HEK293 (cell line): ENCODE measurements around the gene SAMD4B.
A peak's percentile ranks its signal among the peaks of the same experiment; 100 is the strongest.

Experiments used
- CTCF ChIA-PET: fragments of 350-600 bp; formaldehyde crosslinking; extraction: SDS; loops from one replicate; lab custom pipeline; 2021; ENCODE audit warnings: antibody characterized with exemption; lab: Yijun Ruan, JAX
- POLR2A ChIA-PET: fragments of 300-600 bp; formaldehyde crosslinking; extraction: SDS; loops from one replicate; lab custom pipeline; 2020; ENCODE audit warnings: antibody characterized with exemption, inconsistent platforms; lab: Yijun Ruan, JAX
- H3K27ac ChIP-seq: fragments of 200-500 bp; sonication (Bioruptor generic); 2 replicates; pipeline ENCODE4 v1.5.1; 2014; ENCODE audit warnings: low read depth, low read length, control low read depth, inconsistent platforms; ENCODE audit errors: extremely low read depth
- H3K36me3 ChIP-seq, 2 experiments: fragments of 200-500 bp in 1 of 2; sonication (Bioruptor generic) in 1 of 2; 1 replicate in 1 of 2; 2 replicates in 1 of 2; pipeline ENCODE4 v1.5.1; 2014 to 2017; ENCODE audit warnings: inconsistent platforms in 2 of 2, low read length in 2 of 2; ENCODE audit not compliant: control insufficient read depth in 2 of 2, insufficient read depth in 1 of 2
- H3K4me1 ChIP-seq: fragments of 200-500 bp; sonication (Bioruptor generic); 2 replicates; pipeline ENCODE4 v1.5.1; 2014; ENCODE audit warnings: mild to moderate bottlenecking, low read length, inconsistent platforms; ENCODE audit not compliant: control insufficient read depth, insufficient read depth
- H3K4me3 ChIP-seq: 2 replicates; pipeline ENCODE4 v1.5.1; 2011; ENCODE audit warnings: low read depth, mild to moderate bottlenecking, control low read depth, low read length, moderate library complexity
- H3K9me3 ChIP-seq: fragments of 200-500 bp; sonication (Bioruptor generic); 2 replicates; pipeline ENCODE4 v1.5.1; 2014; ENCODE audit warnings: low read depth, low read length, inconsistent platforms; ENCODE audit not compliant: control insufficient read depth, insufficient read depth
- GFI1B ChIP-seq: fragments of 450-650 bp; formaldehyde crosslinking; IDR thresholded peaks from 2 replicates; pipeline ENCODE4 v1.5.1; 2016; ENCODE audit warnings: missing biosample characterization, missing genetic modification characterization
- GLIS2 ChIP-seq: fragments of 450-650 bp; formaldehyde crosslinking; IDR thresholded peaks from 2 replicates; pipeline ENCODE4 v1.5.1; 2016; ENCODE audit warnings: missing biosample characterization, missing genetic modification characterization
- PRDM1 ChIP-seq: fragments of 450-650 bp; formaldehyde crosslinking; IDR thresholded peaks from 2 replicates; pipeline ENCODE4; 2016; ENCODE audit warnings: missing biosample characterization, missing genetic modification characterization
- SP2 ChIP-seq: fragments of 450-650 bp; formaldehyde crosslinking; IDR thresholded peaks from 2 replicates; pipeline ENCODE4 v1.5.1; 2016; ENCODE audit warnings: missing biosample characterization, missing genetic modification characterization
- TRIM28 ChIP-seq: IDR thresholded peaks from 2 replicates; pipeline ENCODE4 v1.6.1; 2011; ENCODE audit warnings: low read length, control low read depth, borderline replicate concordance
- ZBTB21 ChIP-seq: fragments of 450-650 bp; formaldehyde crosslinking; IDR thresholded peaks from 2 replicates; pipeline ENCODE4 v1.5.1; 2017; ENCODE audit warnings: missing biosample characterization, missing genetic modification characterization
- ZNF121 ChIP-seq: fragments of 450-650 bp; formaldehyde crosslinking; IDR thresholded peaks from 2 replicates; pipeline ENCODE4 v1.5.1; 2016; ENCODE audit warnings: missing biosample characterization, missing genetic modification characterization
- ZNF175 ChIP-seq: fragments of 450-650 bp; formaldehyde crosslinking; IDR thresholded peaks from 2 replicates; pipeline ENCODE4 v1.5.1; 2016; ENCODE audit warnings: missing biosample characterization, missing genetic modification characterization
- ZNF248 ChIP-seq: fragments of 450-650 bp; formaldehyde crosslinking; IDR thresholded peaks from 2 replicates; pipeline ENCODE4 v1.5.1; 2017; ENCODE audit warnings: missing biosample characterization, missing genetic modification characterization
- ZNF311 ChIP-seq: fragments of 450-650 bp; formaldehyde crosslinking; IDR thresholded peaks from 2 replicates; pipeline ENCODE4 v1.5.1; 2017; ENCODE audit warnings: missing biosample characterization, missing genetic modification characterization, borderline replicate concordance
- ZNF391 ChIP-seq: fragments of 450-650 bp; formaldehyde crosslinking; IDR thresholded peaks from 2 replicates; pipeline ENCODE4 v1.5.1; 2016; ENCODE audit warnings: low read depth, missing biosample characterization, missing genetic modification characterization, borderline replicate concordance
- ZNF610 ChIP-seq: fragments of 450-650 bp; formaldehyde crosslinking; IDR thresholded peaks from 2 replicates; pipeline ENCODE4 v1.5.1; 2016; ENCODE audit warnings: missing biosample characterization, missing genetic modification characterization, borderline replicate concordance
- ZNF747 ChIP-seq: fragments of 450-650 bp; formaldehyde crosslinking; IDR thresholded peaks from 2 replicates; pipeline ENCODE4 v1.5.1; 2016; ENCODE audit warnings: missing biosample characterization, missing genetic modification characterization
- TF ChIP-seq, protein P1 (sequence below): fragments of 450-650 bp; formaldehyde crosslinking; IDR thresholded peaks from 2 replicates; pipeline ENCODE4 v1.5.1; 2016; ENCODE audit warnings: missing biosample characterization, missing genetic modification characterization
- TF ChIP-seq, protein P2 (sequence below): IDR thresholded peaks from 2 replicates; pipeline ENCODE4 v1.6.1; 2011; ENCODE audit warnings: mild to moderate bottlenecking, low read depth, low read length, borderline replicate concordance
- TF ChIP-seq, protein P3 (sequence below): fragments of 450-650 bp; formaldehyde crosslinking; IDR thresholded peaks from 2 replicates; pipeline ENCODE4 v1.5.0; 2017; ENCODE audit warnings: missing biosample characterization, missing genetic modification characterization, borderline replicate concordance
- TF ChIP-seq, protein P4 (sequence below): fragments of 450-650 bp; formaldehyde crosslinking; IDR thresholded peaks from 2 replicates; pipeline ENCODE4 v1.5.1; 2016; ENCODE audit warnings: missing biosample characterization, missing genetic modification characterization
- TF ChIP-seq, protein P5 (sequence below): fragments of 450-650 bp; formaldehyde crosslinking; IDR thresholded peaks from 2 replicates; pipeline ENCODE4 v1.5.1; 2016; ENCODE audit warnings: missing biosample characterization, missing genetic modification characterization
- TF ChIP-seq, protein P6 (sequence below): fragments of 450-650 bp; formaldehyde crosslinking; IDR thresholded peaks from 2 replicates; pipeline ENCODE4 v1.5.1; 2016; ENCODE audit warnings: missing biosample characterization, missing genetic modification characterization
- TF ChIP-seq, protein P7 (sequence below): fragments of 450-650 bp; formaldehyde crosslinking; IDR thresholded peaks from 2 replicates; pipeline ENCODE4 v1.5.1; 2016; ENCODE audit warnings: missing biosample characterization, missing genetic modification characterization

SAMD4B gene

DNA sequence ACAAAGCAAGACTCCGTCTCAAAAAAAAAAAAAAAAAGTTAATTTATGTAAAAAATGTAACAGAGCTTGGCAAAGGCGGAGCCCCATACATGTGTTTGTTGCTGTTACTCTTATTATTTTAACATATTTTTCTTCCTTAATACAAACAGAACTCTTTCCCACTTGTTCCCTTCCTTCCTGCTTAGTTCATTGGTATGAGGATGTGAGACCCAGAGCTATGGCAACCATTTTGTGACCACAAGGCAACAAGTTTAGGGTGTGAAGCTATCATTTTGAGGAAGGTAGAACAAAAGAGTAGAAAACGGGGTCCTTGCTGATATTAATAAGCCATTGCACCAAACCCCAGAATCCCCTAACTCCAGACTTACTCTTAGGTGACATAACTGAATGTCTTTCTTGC lies 40.7 kb upstream of the SAMD4B start:
- POLR2A ChIA-PET, result interaction anchor here (0.7 kb wide), 1 partner anchor 795 kb away, joined by 5 read pairs; no protein-coding TSS in a partner anchor
- CTCF ChIA-PET, result interaction anchor here (0.6 to 1.0 kb wide), 2 partner anchors 19 to 250 kb away, joined by 4 to 7 read pairs; no protein-coding TSS in a partner anchor
- TF ChIP-seq, protein P1, sequence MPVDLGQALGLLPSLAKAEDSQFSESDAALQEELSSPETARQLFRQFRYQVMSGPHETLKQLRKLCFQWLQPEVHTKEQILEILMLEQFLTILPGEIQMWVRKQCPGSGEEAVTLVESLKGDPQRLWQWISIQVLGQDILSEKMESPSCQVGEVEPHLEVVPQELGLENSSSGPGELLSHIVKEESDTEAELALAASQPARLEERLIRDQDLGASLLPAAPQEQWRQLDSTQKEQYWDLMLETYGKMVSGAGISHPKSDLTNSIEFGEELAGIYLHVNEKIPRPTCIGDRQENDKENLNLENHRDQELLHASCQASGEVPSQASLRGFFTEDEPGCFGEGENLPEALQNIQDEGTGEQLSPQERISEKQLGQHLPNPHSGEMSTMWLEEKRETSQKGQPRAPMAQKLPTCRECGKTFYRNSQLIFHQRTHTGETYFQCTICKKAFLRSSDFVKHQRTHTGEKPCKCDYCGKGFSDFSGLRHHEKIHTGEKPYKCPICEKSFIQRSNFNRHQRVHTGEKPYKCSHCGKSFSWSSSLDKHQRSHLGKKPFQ (tag by site-specific recombination), result no peak
- TF ChIP-seq, protein P2, sequence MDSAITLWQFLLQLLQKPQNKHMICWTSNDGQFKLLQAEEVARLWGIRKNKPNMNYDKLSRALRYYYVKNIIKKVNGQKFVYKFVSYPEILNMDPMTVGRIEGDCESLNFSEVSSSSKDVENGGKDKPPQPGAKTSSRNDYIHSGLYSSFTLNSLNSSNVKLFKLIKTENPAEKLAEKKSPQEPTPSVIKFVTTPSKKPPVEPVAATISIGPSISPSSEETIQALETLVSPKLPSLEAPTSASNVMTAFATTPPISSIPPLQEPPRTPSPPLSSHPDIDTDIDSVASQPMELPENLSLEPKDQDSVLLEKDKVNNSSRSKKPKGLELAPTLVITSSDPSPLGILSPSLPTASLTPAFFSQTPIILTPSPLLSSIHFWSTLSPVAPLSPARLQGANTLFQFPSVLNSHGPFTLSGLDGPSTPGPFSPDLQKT, result no peak
- TF ChIP-seq ZNF747 (tag by site-specific recombination) (no peak), ZNF311 (no peak), ZNF175 (tag by site-specific recombination) (no peak)

DNA sequence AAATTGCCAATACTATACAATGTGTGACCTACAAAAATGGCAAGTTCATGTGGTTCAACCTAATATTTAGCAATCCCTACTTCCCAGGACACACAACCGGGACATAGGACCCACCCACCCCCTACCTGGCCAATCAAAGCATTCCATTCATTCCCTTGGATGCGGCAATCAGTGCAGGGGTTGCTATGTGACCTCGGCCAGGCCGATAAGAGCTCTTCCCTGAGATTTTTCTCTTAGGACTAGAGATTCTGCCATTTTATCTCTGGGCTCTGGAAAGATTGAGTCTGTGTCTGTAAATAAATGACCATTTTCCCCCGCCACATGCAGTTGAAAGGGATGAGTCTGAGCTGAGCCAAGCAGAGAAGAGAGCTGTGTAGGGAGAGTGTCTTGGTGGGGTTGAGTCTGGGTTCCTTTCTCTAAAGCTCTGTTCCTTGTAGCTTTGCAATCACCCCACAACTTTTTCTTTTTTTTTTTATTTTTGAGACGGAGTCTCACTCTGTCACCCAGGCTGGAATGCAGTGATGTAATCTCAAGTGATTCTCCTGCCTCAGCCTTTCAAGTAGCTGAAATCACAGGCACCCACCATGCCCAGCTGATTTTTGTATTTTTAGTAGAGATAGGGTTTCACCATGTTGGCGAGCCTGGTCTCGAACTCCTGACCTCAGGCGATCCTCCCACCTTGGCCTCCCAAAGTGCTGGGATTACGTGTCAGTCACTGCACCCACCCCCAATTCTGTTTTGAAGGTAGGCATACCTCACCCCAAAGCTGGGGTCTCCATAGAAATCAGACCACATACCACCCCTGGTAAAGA lies 38.6 kb upstream of the SAMD4B start:
- Histone ChIP-seq H3K9me3 (no peaks in the 10 kb centered on the region), H3K4me3 (no peak overlapping the region), H3K36me3 (peaks cover 7 to 11% of the 10 kb centered on the region in 2 experiments; a peak in 2 of 3 replicates), H3K4me1 (peaks cover 19% of the 10 kb centered on the region), H3K27ac (no peak overlapping the region)
- CTCF ChIA-PET, result interaction anchor here (0.6 to 2.4 kb wide), 11 partner anchors 10 to 556 kb away, joined by 3 to 9 read pairs (median 3); no protein-coding TSS in a partner anchor
- POLR2A ChIA-PET, result interaction anchor here (0.6 to 1.6 kb wide), 5 partner anchors 8 to 39 kb away, joined by 3 to 7 read pairs (median 4); partner anchors contain the start of genes LRFN1 and SAMD4B
- TF ChIP-seq, protein P3, sequence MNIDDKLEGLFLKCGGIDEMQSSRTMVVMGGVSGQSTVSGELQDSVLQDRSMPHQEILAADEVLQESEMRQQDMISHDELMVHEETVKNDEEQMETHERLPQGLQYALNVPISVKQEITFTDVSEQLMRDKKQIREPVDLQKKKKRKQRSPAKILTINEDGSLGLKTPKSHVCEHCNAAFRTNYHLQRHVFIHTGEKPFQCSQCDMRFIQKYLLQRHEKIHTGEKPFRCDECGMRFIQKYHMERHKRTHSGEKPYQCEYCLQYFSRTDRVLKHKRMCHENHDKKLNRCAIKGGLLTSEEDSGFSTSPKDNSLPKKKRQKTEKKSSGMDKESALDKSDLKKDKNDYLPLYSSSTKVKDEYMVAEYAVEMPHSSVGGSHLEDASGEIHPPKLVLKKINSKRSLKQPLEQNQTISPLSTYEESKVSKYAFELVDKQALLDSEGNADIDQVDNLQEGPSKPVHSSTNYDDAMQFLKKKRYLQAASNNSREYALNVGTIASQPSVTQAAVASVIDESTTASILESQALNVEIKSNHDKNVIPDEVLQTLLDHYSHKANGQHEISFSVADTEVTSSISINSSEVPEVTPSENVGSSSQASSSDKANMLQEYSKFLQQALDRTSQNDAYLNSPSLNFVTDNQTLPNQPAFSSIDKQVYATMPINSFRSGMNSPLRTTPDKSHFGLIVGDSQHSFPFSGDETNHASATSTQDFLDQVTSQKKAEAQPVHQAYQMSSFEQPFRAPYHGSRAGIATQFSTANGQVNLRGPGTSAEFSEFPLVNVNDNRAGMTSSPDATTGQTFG (tag by site-specific recombination), result no peak
- TF ChIP-seq, protein P4, sequence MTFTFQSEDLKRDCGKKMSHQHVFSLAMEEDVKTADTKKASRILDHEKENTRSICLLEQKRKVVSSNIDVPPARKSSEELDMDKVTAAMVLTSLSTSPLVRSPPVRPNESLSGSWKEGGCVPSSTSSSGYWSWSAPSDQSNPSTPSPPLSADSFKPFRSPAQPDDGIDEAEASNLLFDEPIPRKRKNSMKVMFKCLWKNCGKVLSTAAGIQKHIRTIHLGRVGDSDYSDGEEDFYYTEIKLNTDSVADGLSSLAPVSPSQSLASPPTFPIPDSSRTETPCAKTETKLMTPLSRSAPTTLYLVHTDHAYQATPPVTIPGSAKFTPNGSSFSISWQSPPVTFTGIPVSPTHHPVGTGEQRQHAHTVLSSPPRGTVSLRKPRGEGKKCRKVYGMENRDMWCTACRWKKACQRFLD (tag by site-specific recombination), result 0 out of 2 replicates have a peak, but pooled peaks have one; percentile 12
- TF ChIP-seq ZNF248 (tag by site-specific recombination) (no peak), ZNF391 (tag by site-specific recombination) (no peak), SP2 (no peak), ZNF610 (tag by site-specific recombination) (no peak), ZNF121 (tag by site-specific recombination) (no peak), GFI1B (tag by site-specific recombination) (peak; percentile 9; the same call in 1 of the 2 replicates), PRDM1 (tag by site-specific recombination) (peak; percentile 64; the same call in 1 of the 2 replicates), TRIM28 (no peak), ZBTB21 (tag by site-specific recombination) (0 out of 2 replicates have a peak, but pooled peaks have one; percentile 22), GLIS2 (tag by site-specific recombination) (no peak)
- TF ChIP-seq, protein P5, sequence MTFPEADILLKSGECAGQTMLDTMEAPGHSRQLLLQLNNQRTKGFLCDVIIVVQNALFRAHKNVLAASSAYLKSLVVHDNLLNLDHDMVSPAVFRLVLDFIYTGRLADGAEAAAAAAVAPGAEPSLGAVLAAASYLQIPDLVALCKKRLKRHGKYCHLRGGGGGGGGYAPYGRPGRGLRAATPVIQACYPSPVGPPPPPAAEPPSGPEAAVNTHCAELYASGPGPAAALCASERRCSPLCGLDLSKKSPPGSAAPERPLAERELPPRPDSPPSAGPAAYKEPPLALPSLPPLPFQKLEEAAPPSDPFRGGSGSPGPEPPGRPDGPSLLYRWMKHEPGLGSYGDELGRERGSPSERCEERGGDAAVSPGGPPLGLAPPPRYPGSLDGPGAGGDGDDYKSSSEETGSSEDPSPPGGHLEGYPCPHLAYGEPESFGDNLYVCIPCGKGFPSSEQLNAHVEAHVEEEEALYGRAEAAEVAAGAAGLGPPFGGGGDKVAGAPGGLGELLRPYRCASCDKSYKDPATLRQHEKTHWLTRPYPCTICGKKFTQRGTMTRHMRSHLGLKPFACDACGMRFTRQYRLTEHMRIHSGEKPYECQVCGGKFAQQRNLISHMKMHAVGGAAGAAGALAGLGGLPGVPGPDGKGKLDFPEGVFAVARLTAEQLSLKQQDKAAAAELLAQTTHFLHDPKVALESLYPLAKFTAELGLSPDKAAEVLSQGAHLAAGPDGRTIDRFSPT (tag by site-specific recombination), result peak; percentile 17; the same call in 1 of the 2 replicates
- TF ChIP-seq, protein P6, sequence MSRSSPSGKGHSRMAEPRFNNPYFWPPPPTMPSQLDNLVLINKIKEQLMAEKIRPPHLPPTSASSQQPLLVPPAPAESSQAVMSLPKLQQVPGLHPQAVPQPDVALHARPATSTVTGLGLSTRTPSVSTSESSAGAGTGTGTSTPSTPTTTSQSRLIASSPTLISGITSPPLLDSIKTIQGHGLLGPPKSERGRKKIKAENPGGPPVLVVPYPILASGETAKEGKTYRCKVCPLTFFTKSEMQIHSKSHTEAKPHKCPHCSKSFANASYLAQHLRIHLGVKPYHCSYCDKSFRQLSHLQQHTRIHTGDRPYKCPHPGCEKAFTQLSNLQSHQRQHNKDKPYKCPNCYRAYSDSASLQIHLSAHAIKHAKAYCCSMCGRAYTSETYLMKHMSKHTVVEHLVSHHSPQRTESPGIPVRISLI (tag by site-specific recombination), result no peak
- TF ChIP-seq, protein P7, sequence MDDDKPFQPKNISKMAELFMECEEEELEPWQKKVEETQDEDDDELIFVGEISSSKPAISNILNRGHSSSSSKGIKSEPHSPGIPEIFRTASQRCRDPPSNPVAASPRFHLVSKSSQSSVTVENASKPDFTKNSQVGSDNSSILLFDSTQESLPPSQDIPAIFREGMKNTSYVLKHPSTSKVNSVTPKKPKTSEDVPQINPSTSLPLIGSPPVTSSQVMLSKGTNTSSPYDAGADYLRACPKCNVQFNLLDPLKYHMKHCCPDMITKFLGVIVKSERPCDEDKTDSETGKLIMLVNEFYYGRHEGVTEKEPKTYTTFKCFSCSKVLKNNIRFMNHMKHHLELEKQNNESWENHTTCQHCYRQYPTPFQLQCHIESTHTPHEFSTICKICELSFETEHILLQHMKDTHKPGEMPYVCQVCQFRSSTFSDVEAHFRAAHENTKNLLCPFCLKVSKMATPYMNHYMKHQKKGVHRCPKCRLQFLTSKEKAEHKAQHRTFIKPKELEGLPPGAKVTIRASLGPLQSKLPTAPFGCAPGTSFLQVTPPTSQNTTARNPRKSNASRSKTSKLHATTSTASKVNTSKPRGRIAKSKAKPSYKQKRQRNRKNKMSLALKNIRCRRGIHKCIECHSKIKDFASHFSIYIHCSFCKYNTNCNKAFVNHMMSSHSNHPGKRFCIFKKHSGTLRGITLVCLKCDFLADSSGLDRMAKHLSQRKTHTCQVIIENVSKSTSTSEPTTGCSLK (tag by site-specific recombination), result no peak

More for the DNA sequence above, 40.7 kb upstream of the SAMD4B start:
- H3K4me3 ChIP-seq, result no peak overlapping the region
- H3K4me1 ChIP-seq, result peaks cover 17% of the 10 kb centered on the region
- H3K27ac ChIP-seq, result no peak overlapping the region
- H3K36me3 ChIP-seq, result peaks cover 0 to 2% of the 10 kb centered on the region in 2 experiments; a peak in 1 of 3 replicates
- no peaks in the 10 kb centered on the region for H3K9me3 ChIP-seq
